Adrenal gland (tissue), 19 donors: ENCODE measurements around the gene GJB3. TPM values are rescaled to one million over a fixed set of nuclear protein-coding genes. Genes with fewer than 3 reads are reported as not detected.
"Not testable (repeated sequence)": the region's sequence is repeated elsewhere in the genome, so short reads cannot be mapped to it uniquely, and the experiment has no call there.

Experiments used
- DNase-seq, 7 donors: peaks; one replicate each; pipeline ENCODE4 v3.0.0-alpha.2; 2019 to 2020
- H3K27ac ChIP-seq, 5 donors: fragments of 200-600 bp; sonication (generic) in 4 of 5; 1 replicate in 3 of 5; 2 replicates in 2 of 5; pipeline versions ENCODE4 v1.5.1 to v1.8.0; 2016 to 2020; ENCODE audit warnings: mild to moderate bottlenecking in 1 of 5
- H3K27me3 ChIP-seq: fragments of 200-600 bp; 2 replicates; pipeline ENCODE4 v1.8.0; 2021
- H3K36me3 ChIP-seq, 2 donors: fragments of 200-600 bp; replicated peaks in 1 of 2; 1 replicate in 1 of 2; 2 replicates in 1 of 2; pipeline versions ENCODE4 v1.5.1 to v1.8.0; 2018 to 2022
- H3K4me1 ChIP-seq, 2 donors: fragments of 200-600 bp; replicated peaks in 1 of 2; 1 replicate in 1 of 2; 2 replicates in 1 of 2; pipeline versions ENCODE4 v1.5.1 to v1.8.0; 2018 to 2021
- H3K4me3 ChIP-seq, 4 donors: fragments of 200-600 bp; sonication (generic) in 3 of 4; one replicate each; pipeline ENCODE4 v1.5.1; 2016 to 2018
- H3K9me3 ChIP-seq, 3 donors: fragments of 200-600 bp; sonication (generic) in 1 of 3; replicated peaks in 1 of 3; 1 replicate in 2 of 3; 2 replicates in 1 of 3; pipeline versions ENCODE4 v1.5.1 to v1.8.0; 2016 to 2021
- POLR2A ChIP-seq, 2 donors: fragments of 450-650 bp; IDR thresholded peaks; one replicate each; pipeline ENCODE4 v1.6.1; 2017; ENCODE audit warnings: antibody characterized with exemption in 2 of 2, mild to moderate bottlenecking in 2 of 2, moderate library complexity in 1 of 2
- WGBS, 4 donors: extraction: QIAGEN DNeasy Blood & Tissue Kit in 2 of 4; methylation state at CpG; one replicate each; pipeline versions ENCODE4 v1.1.5 to v1.1.7; 2013 to 2017; 5-methylcytosine and 5-hydroxymethylcytosine counted together
- intact Hi-C, 2 donors: fragments of 100-400 bp; cut with DNase I; formaldehyde crosslinking; loops; one replicate each; pipeline versions ENCODE4 v1.14.1 to v1.15.0; 2022 to 2023
- long read RNA-seq, 10 donors: library from polyadenylated mRNA in 3 of 10; unstranded in 2 of 10; stranded (forward) in 1 of 10; transcript quantifications; one replicate each; pipeline ENCODE4 v2.0.0 and lab custom pipeline, GENCODE V29; 2021 to 2026
- polyA plus RNA-seq, 3 donors: library from polyadenylated mRNA; stranded (reverse); fragments of 200-250 nt in 2 of 3; fragments of 350-450 nt in 1 of 3; fragmentation: Illumina TruSeq in 1 of 3; extraction: RNeasy Lipid Tissue Mini Kit (QIAGEN cat#74804) in 1 of 3; gene quantifications; one replicate each; pipeline ENCODE4 v1.2.3, GENCODE V29; 2013 to 2014
- total RNA-seq, 9 donors: library from RNA; depleted of rRNA in 4 of 9; stranded (reverse); fragments of >200 nt in 4 of 9; fragments of 120-200 nt in 1 of 9; fragmentation: NEBNext Ultra II Directional in 1 of 9; extraction: Animal tissue kit (Norgen Biotek cat#: 25700) in 1 of 9; gene quantifications; one replicate each; pipeline versions ENCODE4 v1.1.0 to v1.2.4, GENCODE V29; 2013 to 2023
- TF ChIP-seq, protein P1 (sequence below), 6 experiments: fragments of 450-650 bp in 4 of 6; fragments of 200-600 bp in 2 of 6; sonication (generic) in 1 of 6; IDR thresholded peaks; 1 replicate in 5 of 6; 2 replicates in 1 of 6; pipeline versions ENCODE4 v1.5.1 to v1.8.0; 2016 to 2021; ENCODE audit warnings: antibody characterized with exemption in 6 of 6, mild to moderate bottlenecking in 2 of 6, moderate library complexity in 1 of 6
- donor health status: healthy with polysubstance abuse.
- donor health status: Bipolar disorder and iron deficiency.
- donor health status: DM: yes; HTN: yes; CAD: no.
- donor health status: DM: no; HTN: no; CAD: no.
- donor health status: DM: no; HTN: no; CAD: no.
- donor health status: DM: yes; HTN: yes; CAD: no.

GJB3 gene
- total RNA-seq: under 1 TPM in 4 of 9 donors, not detected in 5; 0.11 to 0.15 (median 0.14) TPM
- polyA plus RNA-seq: under 1 TPM in 2 of 3 donors, not detected in 1; 0.17 to 0.32 TPM
- long read RNA-seq, donor 1: 0 reads
- long read RNA-seq, donor 2: 0 reads
- long read RNA-seq, donor 3: 0 reads
- long read RNA-seq, donor 4: 0 reads
- long read RNA-seq, donor 5: 0 reads
- long read RNA-seq, donor 6: 0 reads
- long read RNA-seq, donor 7: 0 reads
- long read RNA-seq, donor 8: 0 reads
- long read RNA-seq, donor 9: 0 reads
- long read RNA-seq, donor 10: 0 reads

GRCh38 chr1:34781071-34781843 lies at the start of gene GJB3:
Gene GJB3 (plus strand): TSS chr1:34781214. CDS start chr1:34784763, 3,549 bp downstream.
- DNase-seq: peak in 1 of 7 donors; percentile 48
- TF ChIP-seq POLR2A (IDR thresholded peaks at IDR 0.05): no peak
- TF ChIP-seq, protein P1, sequence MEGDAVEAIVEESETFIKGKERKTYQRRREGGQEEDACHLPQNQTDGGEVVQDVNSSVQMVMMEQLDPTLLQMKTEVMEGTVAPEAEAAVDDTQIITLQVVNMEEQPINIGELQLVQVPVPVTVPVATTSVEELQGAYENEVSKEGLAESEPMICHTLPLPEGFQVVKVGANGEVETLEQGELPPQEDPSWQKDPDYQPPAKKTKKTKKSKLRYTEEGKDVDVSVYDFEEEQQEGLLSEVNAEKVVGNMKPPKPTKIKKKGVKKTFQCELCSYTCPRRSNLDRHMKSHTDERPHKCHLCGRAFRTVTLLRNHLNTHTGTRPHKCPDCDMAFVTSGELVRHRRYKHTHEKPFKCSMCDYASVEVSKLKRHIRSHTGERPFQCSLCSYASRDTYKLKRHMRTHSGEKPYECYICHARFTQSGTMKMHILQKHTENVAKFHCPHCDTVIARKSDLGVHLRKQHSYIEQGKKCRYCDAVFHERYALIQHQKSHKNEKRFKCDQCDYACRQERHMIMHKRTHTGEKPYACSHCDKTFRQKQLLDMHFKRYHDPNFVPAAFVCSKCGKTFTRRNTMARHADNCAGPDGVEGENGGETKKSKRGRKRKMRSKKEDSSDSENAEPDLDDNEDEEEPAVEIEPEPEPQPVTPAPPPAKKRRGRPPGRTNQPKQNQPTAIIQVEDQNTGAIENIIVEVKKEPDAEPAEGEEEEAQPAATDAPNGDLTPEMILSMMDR (IDR thresholded peaks at IDR 0.05): no peak
- Histone ChIP-seq H3K4me1 (peaks cover 0 to 9% of the 10 kb centered on the region in 2 donors), H3K4me3 (peak within 1 kb of the TSS in 1 of 4 donors; percentile 49), H3K27ac (no peak within 1 kb of the TSS), H3K36me3 (no peaks in the 10 kb centered on the region), H3K9me3 (no peaks in the 10 kb centered on the region), H3K27me3 (peaks cover 21% of the 10 kb centered on the region)
- 2 to 12% (median 3%) methylated on average over 4 to 62 of the region's 62 CpGs for WGBS, 4 donors
- intact Hi-C loops: no loop called here

- intact Hi-C loops, H3K27ac ChIP-seq, H3K4me3 ChIP-seq, DNase-seq, H3K27me3 ChIP-seq, H3K36me3 ChIP-seq, H3K4me1 ChIP-seq, H3K9me3 ChIP-seq: not testable (repeated sequence)
- WGBS, 4 donors: 61 to 66% (median 64%) methylated on average over 7 of the region's 7 CpGs
These were observed 48.2 kb upstream of the GJB3 start for GRCh38 chr1:34732831-34733230.

DNA sequence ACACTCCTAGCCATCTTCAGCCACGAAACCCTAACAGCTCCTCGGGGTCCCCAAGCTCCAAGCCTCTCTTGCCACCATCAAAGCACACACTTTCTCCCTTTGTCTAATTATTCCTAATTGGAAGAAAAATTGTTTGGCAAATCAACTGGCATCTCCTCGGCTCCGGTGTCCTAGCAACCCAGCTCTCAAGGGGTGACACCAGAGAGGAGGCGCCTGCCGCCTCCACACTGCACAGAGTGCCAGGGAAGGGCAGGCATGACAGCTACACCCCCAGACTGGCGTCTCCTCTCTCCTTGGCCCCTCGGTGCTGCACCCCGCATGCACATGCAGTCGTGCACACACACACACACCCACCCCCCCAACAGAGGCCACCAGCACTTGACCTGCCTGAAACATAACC lies 44.3 kb upstream of the GJB3 start:
- intact Hi-C loops: no loop called here

DNA sequence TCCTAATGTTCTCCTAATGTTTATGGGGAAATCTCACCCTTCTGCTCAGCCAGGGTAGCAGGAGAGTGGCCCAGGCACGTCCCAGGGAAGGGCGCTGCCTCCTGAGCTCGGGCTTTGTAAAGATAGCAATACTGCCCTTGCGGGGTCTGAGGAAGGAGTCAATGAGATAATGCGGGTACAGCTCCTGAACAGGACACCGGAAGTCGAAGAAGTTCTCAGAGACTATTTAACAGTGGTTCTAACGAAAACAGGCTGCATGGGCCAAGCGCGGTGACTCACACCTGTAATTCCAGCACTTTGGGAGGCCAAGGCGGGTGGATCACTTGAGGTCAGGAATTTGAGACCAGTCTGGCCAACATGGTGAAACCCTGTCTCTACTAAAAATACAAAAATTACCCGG lies 43.8 kb upstream of the GJB3 start:
- not testable (repeated sequence) for H3K27ac ChIP-seq, H3K36me3 ChIP-seq
- WGBS, 4 donors: 82 to 91% (median 86%) methylated on average over 12 of the region's 12 CpGs

More for the DNA sequence above, 44.3 kb upstream of the GJB3 start:
- DNase-seq: no peak
- no peak overlapping the region for H3K27ac ChIP-seq
- no peaks in the 10 kb centered on the region for H3K36me3 ChIP-seq
- no peaks in the 10 kb centered on the region for H3K9me3 ChIP-seq
- H3K27me3 ChIP-seq: no peaks in the 10 kb centered on the region
- TF ChIP-seq, protein P1 (IDR thresholded peaks at IDR 0.05): no peak
- no peak for TF ChIP-seq POLR2A (IDR thresholded peaks at IDR 0.05)
- H3K4me1 ChIP-seq: no peaks in the 10 kb centered on the region
- no peak overlapping the region for H3K4me3 ChIP-seq
- 74 to 84% (median 84%) methylated on average over 10 of the region's 10 CpGs for WGBS, 4 donors

DNA sequence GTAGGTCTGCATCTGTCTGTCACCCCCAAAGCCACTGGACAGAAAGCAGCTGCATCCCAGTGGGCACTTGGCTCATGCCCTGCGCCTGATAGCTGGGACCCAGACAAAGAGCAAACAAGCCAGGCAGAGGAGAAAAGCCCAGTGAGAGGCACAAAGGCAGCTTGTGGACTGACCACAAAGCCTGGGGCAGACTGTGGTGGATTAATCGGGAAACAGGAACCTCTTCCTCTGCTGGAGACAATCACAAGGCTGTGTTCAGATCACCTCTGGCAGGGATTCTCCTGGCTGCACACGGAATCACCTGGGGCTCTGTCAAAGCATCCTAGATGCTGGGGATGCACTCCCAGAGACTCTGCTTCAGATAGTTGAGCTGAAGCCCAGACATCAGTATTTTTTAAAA lies 41.4 kb upstream of the GJB3 start:
- TF ChIP-seq, protein P1 (IDR thresholded peaks at IDR 0.05): no peak
- no peak for TF ChIP-seq POLR2A (IDR thresholded peaks at IDR 0.05)
- Histone ChIP-seq H3K4me1 (no peaks in the 10 kb centered on the region), H3K27ac (no peak overlapping the region), H3K9me3 (no peaks in the 10 kb centered on the region), H3K4me3 (no peak overlapping the region), H3K36me3 (no peaks in the 10 kb centered on the region), H3K27me3 (no peaks in the 10 kb centered on the region)
- intact Hi-C loops: no loop called here
- WGBS, 4 donors: 45 to 57% (median 47%) methylated on average over 3 of the region's 3 CpGs
- no peak for DNase-seq

More for the DNA sequence above, 43.8 kb upstream of the GJB3 start:
- DNase-seq, H3K4me3 ChIP-seq, H3K9me3 ChIP-seq, intact Hi-C loops, H3K27me3 ChIP-seq, H3K4me1 ChIP-seq: not testable (repeated sequence)
